MM.1S (cell line): ENCODE data around the gene CYFIP1.

ENCODE experiments used
- DNase-seq: peaks from one replicate; pipeline ENCODE4 v3.0.0-alpha.2; 2015
- H2AFZ ChIP-seq: fragments of 300-600 bp; sonication (generic); 2 replicates; pipeline ENCODE4 v1.6.0; 2016; ENCODE audit warnings: antibody characterized with exemption, low read length
- H3F3A ChIP-seq: fragments of 300-600 bp; sonication (generic); 2 replicates; pipeline ENCODE4 v1.6.1; 2016; ENCODE audit warnings: mild to moderate bottlenecking, antibody characterized with exemption, low read length, moderate library complexity, mixed read lengths; ENCODE audit not compliant: insufficient read depth
- H3K27ac ChIP-seq: fragments of 300-600 bp; sonication (generic); 2 replicates; pipeline ENCODE4 v1.5.1; 2016; ENCODE audit warnings: mild to moderate bottlenecking, low read length
- H3K27me3 ChIP-seq: fragments of 300-600 bp; sonication (generic); replicated peaks from 2 replicates; pipeline ENCODE4 v1.6.0; 2016; ENCODE audit warnings: low read length; ENCODE audit not compliant: insufficient read depth
- H3K36me3 ChIP-seq: fragments of 300-600 bp; sonication (generic); replicated peaks from 2 replicates; pipeline ENCODE4 v1.6.1; 2016; ENCODE audit warnings: mild to moderate bottlenecking, low read length, mixed read lengths; ENCODE audit not compliant: insufficient read depth
- H3K4me1 ChIP-seq: fragments of 300-600 bp; sonication (generic); 2 replicates; pipeline ENCODE4 v1.6.1; 2016; ENCODE audit warnings: low read length, mixed read lengths
- H3K4me2 ChIP-seq: fragments of 300-600 bp; sonication (generic); 2 replicates; pipeline ENCODE4 v1.6.0; 2016; ENCODE audit warnings: low read depth, low read length
- H3K4me3 ChIP-seq: fragments of 300-600 bp; sonication (generic); 2 replicates; pipeline ENCODE4 v1.5.1; 2016; ENCODE audit warnings: low read length, mixed read lengths
- H3K79me2 ChIP-seq: fragments of 300-600 bp; sonication (generic); 2 replicates; pipeline ENCODE4 v1.6.1; 2016; ENCODE audit warnings: mixed run types, low read length, mixed read lengths
- H3K9ac ChIP-seq: fragments of 300-600 bp; sonication (generic); 2 replicates; pipeline ENCODE4 v1.6.1; 2016; ENCODE audit warnings: low read length, mixed read lengths
- H3K9me2 ChIP-seq: fragments of 300-600 bp; sonication (generic); replicated peaks from 2 replicates; pipeline ENCODE4 v1.6.1; 2016; ENCODE audit warnings: mild to moderate bottlenecking, low read length, mixed read lengths; ENCODE audit not compliant: insufficient read depth
- H3K9me3 ChIP-seq: fragments of 300-600 bp; sonication (generic); replicated peaks from 2 replicates; pipeline ENCODE4 v1.6.1; 2016; ENCODE audit warnings: mild to moderate bottlenecking, low read length, mixed read lengths; ENCODE audit not compliant: insufficient read depth
- H4K20me1 ChIP-seq: fragments of 300-600 bp; sonication (generic); 2 replicates; pipeline ENCODE4 v1.6.1; 2016; ENCODE audit warnings: mild to moderate bottlenecking, low read length, moderate library complexity, mixed read lengths; ENCODE audit not compliant: insufficient read depth
- CTCF ChIP-seq: fragments of 300-600 bp; sonication (generic); IDR thresholded peaks from 2 replicates; pipeline ENCODE4 v1.5.1; 2016; ENCODE audit warnings: antibody characterized with exemption, low read length, mixed read lengths
- EZH2 ChIP-seq: fragments of 300-600 bp; sonication (generic); optimal IDR thresholded peaks from 2 replicates; pipeline ENCODE3; 2017; ENCODE audit warnings: low read depth, mild to moderate bottlenecking, antibody characterized with exemption, low read length, mixed read lengths
- EZH2phosphoT487 ChIP-seq: fragments of 300-600 bp; sonication (generic); IDR thresholded peaks from 2 replicates; pipeline ENCODE4 v1.6.1; 2018; ENCODE audit warnings: antibody characterized with exemption, low read length

The CYFIP1 gene

DNA sequence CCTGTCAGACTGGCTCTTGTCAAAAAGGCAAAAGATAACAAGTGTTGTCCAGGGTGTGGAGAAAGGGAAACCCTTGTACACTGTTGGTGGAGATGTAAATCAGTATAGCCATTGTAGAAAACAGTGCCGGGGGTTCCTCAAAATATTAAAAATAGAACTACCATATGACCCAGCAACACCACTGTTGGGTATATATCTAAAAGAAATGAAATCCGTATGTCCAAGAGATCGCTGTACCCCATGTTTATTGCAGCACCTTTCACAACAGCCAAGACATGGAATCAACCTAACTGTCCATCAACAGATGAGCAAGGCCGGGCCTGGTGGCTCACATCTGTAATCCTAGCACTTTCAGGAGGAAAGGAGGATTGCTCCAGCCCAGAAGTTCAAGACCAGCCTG, 6.2 kb downstream of the CYFIP1 start:
- Histone ChIP-seq H2AFZ (no peak overlapping the region), H3K27me3 (no peaks in the 10 kb centered on the region), H3K79me2 (peaks cover 88% of the 10 kb centered on the region), H3K9me3 (no peaks in the 10 kb centered on the region), H3K36me3 (no peaks in the 10 kb centered on the region), H3K4me1 (peaks cover 13% of the 10 kb centered on the region), H3K4me2 (peak overlapping the region; percentile 31; the same call in 1 of the 2 replicates), H3F3A (peaks cover 14% of the 10 kb centered on the region; the same call in 1 of the 2 replicates), H4K20me1 (peaks cover 7% of the 10 kb centered on the region; the same call in 1 of the 2 replicates), H3K27ac (peak overlapping the region; percentile 43; the same call in 1 of the 2 replicates), H3K9me2 (no peaks in the 10 kb centered on the region), H3K4me3 (no peak overlapping the region), H3K9ac (no peak overlapping the region)
- TF ChIP-seq EZH2 (no peak), CTCF (no peak), EZH2phosphoT487 (no peak)
- DNase-seq: no peak

- peaks cover 14% of the 10 kb centered on the region; the same call in 1 of the 2 replicates for H3F3A ChIP-seq
- peak overlapping the region; percentile 31; the same call in 1 of the 2 replicates for H3K4me2 ChIP-seq
- H3K27ac ChIP-seq: peak overlapping the region; percentile 43; the same call in 1 of the 2 replicates
- peaks cover 7% of the 10 kb centered on the region; the same call in 1 of the 2 replicates for H4K20me1 ChIP-seq
- DNase-seq: peak; percentile 70
- peaks cover 9% of the 10 kb centered on the region for H3K4me1 ChIP-seq
- H3K36me3 ChIP-seq: no peaks in the 10 kb centered on the region
- peaks cover 88% of the 10 kb centered on the region for H3K79me2 ChIP-seq
- TF ChIP-seq EZH2phosphoT487 (no peak), CTCF (no peak), EZH2 (no peak)
- H2AFZ ChIP-seq: no peak overlapping the region
- H3K9me3 ChIP-seq: no peaks in the 10 kb centered on the region
- no peak overlapping the region for H3K4me3 ChIP-seq
- H3K9me2 ChIP-seq: no peaks in the 10 kb centered on the region
- no peaks in the 10 kb centered on the region for H3K27me3 ChIP-seq
- no peak overlapping the region for H3K9ac ChIP-seq
These were observed 6.9 kb downstream of the CYFIP1 start for GRCh38 chr15:22973286-22973685.

DNA sequence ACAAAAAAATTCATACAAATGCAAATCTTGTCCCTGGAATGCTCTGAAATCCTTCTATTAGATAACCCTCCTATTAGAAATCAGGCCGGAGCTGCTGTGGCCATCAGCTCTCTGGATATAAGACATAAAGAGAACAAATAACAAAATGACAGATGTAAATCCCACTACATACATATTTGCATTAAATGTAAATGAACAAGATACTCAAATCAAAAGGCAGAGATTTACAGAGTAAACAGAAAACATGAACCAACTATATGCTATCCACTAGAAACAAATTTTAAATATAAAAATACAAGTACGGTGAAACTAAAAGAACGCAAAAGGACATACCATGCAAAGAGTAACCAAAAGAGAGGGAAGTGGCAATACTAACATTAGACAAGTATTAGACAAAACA, 10.7 kb downstream of the CYFIP1 start:
- Histone ChIP-seq H3F3A (peaks cover 14% of the 10 kb centered on the region; the same call in 1 of the 2 replicates), H3K4me3 (no peak overlapping the region), H3K4me1 (peaks cover 9% of the 10 kb centered on the region), H2AFZ (no peak overlapping the region), H3K9ac (no peak overlapping the region), H3K27ac (no peak overlapping the region), H3K9me3 (no peaks in the 10 kb centered on the region), H3K79me2 (peaks cover 83% of the 10 kb centered on the region), H3K27me3 (no peaks in the 10 kb centered on the region), H3K36me3 (no peaks in the 10 kb centered on the region), H3K9me2 (no peaks in the 10 kb centered on the region), H4K20me1 (peaks cover 7% of the 10 kb centered on the region; the same call in 1 of the 2 replicates), H3K4me2 (no peak overlapping the region)
- no peak for TF ChIP-seq EZH2phosphoT487
- TF ChIP-seq CTCF: no peak
- TF ChIP-seq EZH2: no peak
- DNase-seq: no peak
